ENCODE data around the gene TGFBRAP1.

TGFBRAP1 gene

GRCh38 chr2:105290981-105291660, 38.4 kb downstream of the TGFBRAP1 start:
- no peak for DNase-seq (ENCODE audit: low read depth, low spot score)
- no peak overlapping the region for H3K4me3 ChIP-seq (ENCODE audit: low read length)

- DNase-seq (ENCODE audit: low read depth, low spot score), result no peak
- no peak overlapping the region for H3K4me3 ChIP-seq (ENCODE audit: low read length)
Observed at GRCh38 chr2:105288133-105288532, 41.4 kb downstream of the TGFBRAP1 start.

- DNase-seq (ENCODE audit: low read depth, low spot score), result peak; percentile 62
- no peak overlapping the region for H3K4me3 ChIP-seq (ENCODE audit: low read length)
Observed at GRCh38 chr2:105287692-105288091, 41.8 kb downstream of the TGFBRAP1 start.

GRCh38 chr2:105283532-105283931, 46.0 kb downstream of the TGFBRAP1 start:
- DNase-seq (ENCODE audit: low read depth, low spot score), result no peak
- H3K4me3 ChIP-seq (ENCODE audit: low read length), result no peak overlapping the region

GRCh38 chr2:105280281-105280680, 49.3 kb downstream of the TGFBRAP1 start:
- no peak overlapping the region for H3K4me3 ChIP-seq (ENCODE audit: low read length)
- DNase-seq (ENCODE audit: low read depth, low spot score), result no peak

- no peak for DNase-seq (ENCODE audit: low read depth, low spot score)
- H3K4me3 ChIP-seq (ENCODE audit: low read length), result no peak overlapping the region
Observed at GRCh38 chr2:105279126-105279525, 50.4 kb downstream of the TGFBRAP1 start.

GRCh38 chr2:105278654-105279053, 50.9 kb downstream of the TGFBRAP1 start:
- H3K4me3 ChIP-seq (ENCODE audit: low read length), result no peak overlapping the region
- DNase-seq (ENCODE audit: low read depth, low spot score), result no peak

GRCh38 chr2:105274046-105274445, 55.5 kb downstream of the TGFBRAP1 start:
- DNase-seq (ENCODE audit: low read depth, low spot score), result no peak
- H3K4me3 ChIP-seq (ENCODE audit: low read length), result no peak overlapping the region

GRCh38 chr2:105272176-105272575, 57.4 kb downstream of the TGFBRAP1 start:
- DNase-seq (ENCODE audit: low read depth, low spot score), result no peak
- H3K4me3 ChIP-seq (ENCODE audit: low read length), result no peak overlapping the region

GRCh38 chr2:105271393-105272045, 58.0 kb downstream of the TGFBRAP1 start:
- no peak for DNase-seq (ENCODE audit: low read depth, low spot score)
- no peak overlapping the region for H3K4me3 ChIP-seq (ENCODE audit: low read length)

GRCh38 chr2:105269426-105269825, 60.1 kb downstream of the TGFBRAP1 start:
- DNase-seq (ENCODE audit: low read depth, low spot score), result no peak
- H3K4me3 ChIP-seq (ENCODE audit: low read length), result no peak overlapping the region

- H3K4me3 ChIP-seq (ENCODE audit: low read length), result no peak overlapping the region
- DNase-seq (ENCODE audit: low read depth, low spot score), result no peak
Observed at GRCh38 chr2:105262651-105263091, 66.9 kb downstream of the TGFBRAP1 start.

GRCh38 chr2:105261061-105261460, 68.5 kb downstream of the TGFBRAP1 start:
- H3K4me3 ChIP-seq (ENCODE audit: low read length), result no peak overlapping the region
- DNase-seq (ENCODE audit: low read depth, low spot score), result no peak

- DNase-seq (ENCODE audit: low read depth, low spot score), result no peak
- H3K4me3 ChIP-seq (ENCODE audit: low read length), result no peak overlapping the region
Observed at GRCh38 chr2:105258835-105259350, 70.6 kb downstream of the TGFBRAP1 start.

- no peak overlapping the region for H3K4me3 ChIP-seq (ENCODE audit: low read length)
- DNase-seq (ENCODE audit: low read depth, low spot score), result no peak
Observed at GRCh38 chr2:105257981-105258380, 71.6 kb downstream of the TGFBRAP1 start.

GRCh38 chr2:105256431-105257047, 73.0 kb downstream of the TGFBRAP1 start:
- H3K4me3 ChIP-seq (ENCODE audit: low read length), result no peak overlapping the region
- DNase-seq (ENCODE audit: low read depth, low spot score), result no peak

- H3K4me3 ChIP-seq (ENCODE audit: low read length), result no peak overlapping the region
- no peak for DNase-seq (ENCODE audit: low read depth, low spot score)
Observed at GRCh38 chr2:105255979-105256378, 73.6 kb downstream of the TGFBRAP1 start.

GRCh38 chr2:105254531-105255210, 74.9 kb downstream of the TGFBRAP1 start:
- no peak overlapping the region for H3K4me3 ChIP-seq (ENCODE audit: low read length)
- no peak for DNase-seq (ENCODE audit: low read depth, low spot score)

GRCh38 chr2:105252271-105252670, 77.3 kb downstream of the TGFBRAP1 start:
- no peak for DNase-seq (ENCODE audit: low read depth, low spot score)
- no peak overlapping the region for H3K4me3 ChIP-seq (ENCODE audit: low read length)
